ENCODE results near the gene ZBTB7C.

- TF ChIP-seq CTCF (conservative IDR thresholded peaks at IDR 0.05; ENCODE audit: low read length) (no peak), EZH2phosphoT487 (IDR thresholded peaks at IDR 0.05; ENCODE audit: borderline replicate concordance) (no peak)
Observed at GRCh38 chr18:48176909-48177308, 232.3 kb downstream of the ZBTB7C start.

All from Loucy (cell line).